HG03060 (cell line): ENCODE data around the gene FMNL2.

Experiments
- ATAC-seq: cut with Tn5 transposase; IDR thresholded peaks from one replicate; pipeline ENCODE4 v1.9.1; 2021; ENCODE audit warnings: low read depth, moderate number of reproducible peaks; ENCODE audit not compliant: unreplicated experiment

FMNL2 gene

GRCh38 chr2:152337511-152337903 lies 2.5 kb downstream of the FMNL2 start:
- ATAC-seq, result no peak

- no peak for ATAC-seq
These were observed 4.7 kb downstream of the FMNL2 start for GRCh38 chr2:152339556-152340286.

- no peak for ATAC-seq
These were observed 7.5 kb downstream of the FMNL2 start for GRCh38 chr2:152342259-152343046.

GRCh38 chr2:152343426-152343825 lies 8.5 kb downstream of the FMNL2 start:
- no peak for ATAC-seq

- ATAC-seq, result no peak
These were observed 9.7 kb downstream of the FMNL2 start for GRCh38 chr2:152344579-152345195.

GRCh38 chr2:152347076-152347475 lies 12.1 kb downstream of the FMNL2 start:
- no peak for ATAC-seq

GRCh38 chr2:152348388-152348787 lies 13.4 kb downstream of the FMNL2 start:
- no peak for ATAC-seq

- ATAC-seq, result no peak
These were observed 14.4 kb downstream of the FMNL2 start for GRCh38 chr2:152349416-152349815.

- ATAC-seq, result no peak
These were observed 15.2 kb downstream of the FMNL2 start for GRCh38 chr2:152350155-152350679.

GRCh38 chr2:152352616-152353015 lies 17.6 kb downstream of the FMNL2 start:
- no peak for ATAC-seq

GRCh38 chr2:152353364-152353763 lies 18.4 kb downstream of the FMNL2 start:
- ATAC-seq, result no peak

- ATAC-seq, result no peak
These were observed 19.2 kb downstream of the FMNL2 start for GRCh38 chr2:152354069-152354755.

GRCh38 chr2:152354909-152355308 lies 19.9 kb downstream of the FMNL2 start:
- no peak for ATAC-seq

GRCh38 chr2:152355409-152355831 lies 20.4 kb downstream of the FMNL2 start:
- ATAC-seq, result no peak

- ATAC-seq, result no peak
These were observed 24.8 kb downstream of the FMNL2 start for GRCh38 chr2:152359573-152360363.

- no peak for ATAC-seq
These were observed 29.0 kb downstream of the FMNL2 start for GRCh38 chr2:152363936-152364335.

GRCh38 chr2:152367547-152368390 lies 32.8 kb downstream of the FMNL2 start:
- ATAC-seq, result peak; percentile 71

- ATAC-seq, result no peak
These were observed 34.3 kb downstream of the FMNL2 start for GRCh38 chr2:152369176-152369860.
